Fibroblast of the aortic adventitia (primary cell): ENCODE measurements around the gene CYP4A22. TPM values are rescaled to one million over a fixed set of nuclear protein-coding genes. Genes with fewer than 3 reads are reported as not detected.
"Not testable (repeated sequence)": the region's sequence is repeated elsewhere in the genome, so short reads cannot be mapped to it uniquely, and the experiment has no call there.

Source experiments
- DNase-seq: peaks from one replicate; pipeline ENCODE4 v3.0.0-alpha.2; 2010; ENCODE audit warnings: low read depth
- H3K4me3 ChIP-seq: 2 replicates; pipeline ENCODE4 v1.5.1; 2011; ENCODE audit warnings: low read depth, mild to moderate bottlenecking, control low read depth, low read length, moderate library complexity
- CTCF ChIP-seq: IDR thresholded peaks from 2 replicates; pipeline ENCODE4 v1.5.1; 2011; ENCODE audit warnings: mild to moderate bottlenecking, low read length, control low read depth, inconsistent platforms; ENCODE audit not compliant: insufficient read depth
- total RNA-seq: library from RNA; depleted of rRNA; stranded (reverse); fragments of >200 nt; gene quantifications from 2 replicates; pipeline ENCODE4 v1.2.3, GENCODE V29; 2012; ENCODE audit warnings: low replicate concordance

The CYP4A22 gene
- not detected in 2 replicates for total RNA-seq

GRCh38 chr1:47137198-47137597, at the start of gene CYP4A22:
Gene CYP4A22, plus strand, starts transcription at chr1:47137441. Its CDS starts 45 bp downstream, at chr1:47137486.
- no peak for TF ChIP-seq CTCF
- no peak for DNase-seq
- H3K4me3 ChIP-seq = no peak within 1 kb of the TSS

- peak; percentile 52 for TF ChIP-seq CTCF
- not testable (repeated sequence) for H3K4me3 ChIP-seq
- DNase-seq = peak; percentile 45
Measured at GRCh38 chr1:47089356-47089755, 47.9 kb upstream of the CYP4A22 start.

- not testable (repeated sequence) for H3K4me3 ChIP-seq, DNase-seq
Measured at GRCh38 chr1:47091476-47091875, 45.8 kb upstream of the CYP4A22 start.

- no peak for TF ChIP-seq CTCF
- no peak overlapping the region for H3K4me3 ChIP-seq
- DNase-seq = no peak
Measured at GRCh38 chr1:47104816-47105215, 32.4 kb upstream of the CYP4A22 start.

- no peak overlapping the region for H3K4me3 ChIP-seq
- no peak for TF ChIP-seq CTCF
- no peak for DNase-seq
Measured at GRCh38 chr1:47106792-47107191, 30.4 kb upstream of the CYP4A22 start.

- peak; percentile 22 for DNase-seq
- H3K4me3 ChIP-seq = not testable (repeated sequence)
Measured at GRCh38 chr1:47107851-47108574, 29.2 kb upstream of the CYP4A22 start.

GRCh38 chr1:47109482-47109881, 27.8 kb upstream of the CYP4A22 start:
- not testable (repeated sequence) for H3K4me3 ChIP-seq
- DNase-seq = peak; percentile 13

- no peak for TF ChIP-seq CTCF
- no peak overlapping the region for H3K4me3 ChIP-seq
- DNase-seq = no peak
Measured at GRCh38 chr1:47113178-47113577, 24.1 kb upstream of the CYP4A22 start.

- DNase-seq, H3K4me3 ChIP-seq: not testable (repeated sequence)
Measured at GRCh38 chr1:47121039-47121438, 16.2 kb upstream of the CYP4A22 start.

- H3K4me3 ChIP-seq, DNase-seq: not testable (repeated sequence)
Measured at GRCh38 chr1:47124834-47125233, 12.4 kb upstream of the CYP4A22 start.

GRCh38 chr1:47126997-47127396, 10.2 kb upstream of the CYP4A22 start:
- DNase-seq, H3K4me3 ChIP-seq: not testable (repeated sequence)
